DMS153 (cell line): ENCODE data around the gene HOXA4.

Experiments
- DNase-seq: peaks from one replicate; lab custom pipeline; 2025; lab: John Stamatoyannopoulos, UW

HOXA4 gene

GRCh38 chr7:27092819-27093110, 37.8 kb downstream of the HOXA4 start:
- DNase-seq: no peak

- DNase-seq: no peak
These were observed 38.4 kb downstream of the HOXA4 start for GRCh38 chr7:27091941-27092818.

- DNase-seq: peak; percentile 33
These were observed 39.5 kb downstream of the HOXA4 start for GRCh38 chr7:27091105-27091504.

GRCh38 chr7:27088002-27088922, 42.3 kb downstream of the HOXA4 start:
- no peak for DNase-seq

GRCh38 chr7:27083646-27084045, 46.9 kb downstream of the HOXA4 start:
- DNase-seq: no peak

GRCh38 chr7:27082171-27082570, 48.4 kb downstream of the HOXA4 start:
- DNase-seq: no peak

- DNase-seq: no peak
These were observed 49.6 kb downstream of the HOXA4 start for GRCh38 chr7:27080844-27081436.

- no peak for DNase-seq
These were observed 51.2 kb downstream of the HOXA4 start for GRCh38 chr7:27079234-27079975.

GRCh38 chr7:27078616-27079233, 51.8 kb downstream of the HOXA4 start:
- DNase-seq: no peak
